Esophagus squamous epithelium (tissue), 4 donors: ENCODE results near the gene SP4.

Experiments
- CTCF ChIP-seq, 6 experiments: fragments of 450-650 bp in 4 of 6; fragments of 200-600 bp in 2 of 6; sonication (generic) in 2 of 6; IDR thresholded peaks; one replicate each; pipeline ENCODE4 v1.5.1; 2016 to 2019; ENCODE audit warnings: antibody characterized with exemption in 6 of 6, mild to moderate bottlenecking in 4 of 6, moderate library complexity in 4 of 6
- POLR2A ChIP-seq, 4 donors: fragments of 450-650 bp; IDR thresholded peaks; one replicate each; pipeline ENCODE4 v1.6.1; 2017; ENCODE audit warnings: antibody characterized with exemption in 4 of 4, mild to moderate bottlenecking in 4 of 4, moderate library complexity in 3 of 4

DNA sequence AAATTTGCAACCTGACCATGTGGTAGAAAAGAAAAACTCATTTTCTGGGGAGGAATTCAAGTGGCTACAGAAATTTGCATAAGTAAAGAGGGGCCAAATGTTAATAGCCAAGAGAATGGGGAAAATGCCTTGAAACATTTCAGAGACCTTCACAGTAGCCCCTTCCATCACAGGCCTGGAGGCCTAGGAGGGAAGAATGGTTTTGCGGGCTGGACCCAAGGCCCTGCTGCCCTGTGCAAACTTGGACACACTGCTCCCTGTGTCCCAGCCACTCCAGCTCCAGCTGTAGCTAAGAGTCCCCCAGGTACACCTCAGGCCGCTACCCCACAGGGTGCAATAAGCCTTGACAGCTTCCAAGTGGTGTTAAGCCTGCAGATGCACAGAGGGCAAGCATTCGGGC, 98.6 kb downstream of the SP4 start:
- TF ChIP-seq CTCF (IDR thresholded peaks at IDR 0.05) (no peak), POLR2A (IDR thresholded peaks at IDR 0.05) (no peak)
